HEK293 (cell line): ENCODE measurements around the gene DCTN5.

ENCODE experiments used
- KLF16 ChIP-seq: fragments of 450-650 bp; formaldehyde crosslinking; IDR thresholded peaks from 2 replicates; pipeline ENCODE4 v1.5.1; 2017; ENCODE audit warnings: missing biosample characterization, missing genetic modification characterization
- KLF7 ChIP-seq: fragments of 450-650 bp; formaldehyde crosslinking; IDR thresholded peaks from 2 replicates; pipeline ENCODE4 v1.5.1; 2016; ENCODE audit warnings: missing biosample characterization, missing genetic modification characterization, borderline replicate concordance
- OVOL3 ChIP-seq: fragments of 450-650 bp; formaldehyde crosslinking; IDR thresholded peaks from 2 replicates; pipeline ENCODE4 v1.5.1; 2016; ENCODE audit warnings: missing biosample characterization, missing genetic modification characterization
- SETDB1 ChIP-seq: IDR thresholded peaks from one replicate; pipeline ENCODE4 v1.6.1; 2017; ENCODE audit warnings: mild to moderate bottlenecking, low read length, moderate library complexity, mixed read lengths; ENCODE audit not compliant: insufficient read length
- SP7 ChIP-seq: fragments of 450-650 bp; formaldehyde crosslinking; IDR thresholded peaks from 2 replicates; pipeline ENCODE4 v1.5.1; 2016; ENCODE audit warnings: missing biosample characterization, missing genetic modification characterization
- TSHZ1 ChIP-seq: fragments of 450-650 bp; formaldehyde crosslinking; IDR thresholded peaks from 2 replicates; pipeline ENCODE4 v1.5.1; 2016; ENCODE audit warnings: missing biosample characterization, missing genetic modification characterization, borderline replicate concordance
- ZBTB21 ChIP-seq: fragments of 450-650 bp; formaldehyde crosslinking; IDR thresholded peaks from 2 replicates; pipeline ENCODE4 v1.5.1; 2017; ENCODE audit warnings: missing biosample characterization, missing genetic modification characterization
- ZNF112 ChIP-seq: fragments of 450-650 bp; formaldehyde crosslinking; IDR thresholded peaks from 2 replicates; pipeline ENCODE4 v1.5.0; 2017; ENCODE audit warnings: missing biosample characterization, missing genetic modification characterization
- ZNF132 ChIP-seq: fragments of 450-650 bp; formaldehyde crosslinking; IDR thresholded peaks from 2 replicates; pipeline ENCODE4 v1.5.1; 2017; ENCODE audit warnings: missing biosample characterization, missing genetic modification characterization, borderline replicate concordance
- ZNF157 ChIP-seq: fragments of 450-650 bp; formaldehyde crosslinking; IDR thresholded peaks from 2 replicates; pipeline ENCODE4 v1.5.1; 2016; ENCODE audit warnings: missing biosample characterization, missing genetic modification characterization
- ZNF19 ChIP-seq: fragments of 450-650 bp; formaldehyde crosslinking; IDR thresholded peaks from 2 replicates; pipeline ENCODE4; 2016; ENCODE audit warnings: missing biosample characterization, missing genetic modification characterization, low read depth
- ZNF2 ChIP-seq: fragments of 450-650 bp; formaldehyde crosslinking; IDR thresholded peaks from 2 replicates; pipeline ENCODE4 v1.5.1; 2016; ENCODE audit warnings: missing biosample characterization, missing genetic modification characterization
- ZNF223 ChIP-seq: fragments of 450-650 bp; formaldehyde crosslinking; IDR thresholded peaks from 2 replicates; pipeline ENCODE4 v1.5.1; 2016; ENCODE audit warnings: missing biosample characterization, missing genetic modification characterization
- ZNF266 ChIP-seq: fragments of 450-650 bp; formaldehyde crosslinking; IDR thresholded peaks from 2 replicates; pipeline ENCODE4 v1.5.1; 2016; ENCODE audit warnings: missing biosample characterization, missing genetic modification characterization, low read depth
- ZNF433 ChIP-seq: fragments of 450-650 bp; formaldehyde crosslinking; IDR thresholded peaks from 2 replicates; pipeline ENCODE4 v1.5.1; 2016; ENCODE audit warnings: missing biosample characterization, missing genetic modification characterization, low read depth
- ZNF610 ChIP-seq: fragments of 450-650 bp; formaldehyde crosslinking; IDR thresholded peaks from 2 replicates; pipeline ENCODE4 v1.5.1; 2016; ENCODE audit warnings: missing biosample characterization, missing genetic modification characterization, borderline replicate concordance
- ZNF747 ChIP-seq: fragments of 450-650 bp; formaldehyde crosslinking; IDR thresholded peaks from 2 replicates; pipeline ENCODE4 v1.5.1; 2016; ENCODE audit warnings: missing biosample characterization, missing genetic modification characterization
- ZNF785 ChIP-seq: fragments of 450-650 bp; formaldehyde crosslinking; IDR thresholded peaks from 2 replicates; pipeline ENCODE4 v1.5.1; 2016; ENCODE audit warnings: missing biosample characterization, missing genetic modification characterization
- ZXDB ChIP-seq: fragments of 450-650 bp; formaldehyde crosslinking; IDR thresholded peaks from 2 replicates; pipeline ENCODE4 v1.5.1; 2016; ENCODE audit warnings: missing biosample characterization, missing genetic modification characterization
- TF ChIP-seq, protein P1 (sequence below): fragments of 450-650 bp; formaldehyde crosslinking; IDR thresholded peaks from 2 replicates; pipeline ENCODE4 v1.5.1; 2016; ENCODE audit warnings: missing biosample characterization, missing genetic modification characterization
- TF ChIP-seq, protein P2 (sequence below): fragments of 450-650 bp; formaldehyde crosslinking; IDR thresholded peaks from 2 replicates; pipeline ENCODE4 v1.5.1; 2017; ENCODE audit warnings: missing biosample characterization, missing genetic modification characterization
- TF ChIP-seq, protein P3 (sequence below): fragments of 450-650 bp; formaldehyde crosslinking; IDR thresholded peaks from 2 replicates; pipeline ENCODE4 v1.5.1; 2016; ENCODE audit warnings: missing biosample characterization, missing genetic modification characterization, low read depth
- TF ChIP-seq, protein P4 (sequence below): fragments of 450-650 bp; formaldehyde crosslinking; conservative IDR thresholded peaks from 2 replicates; pipeline ENCODE4 v1.5.1; 2016; ENCODE audit warnings: low read depth, missing biosample characterization, missing genetic modification characterization

DCTN5 gene

DNA sequence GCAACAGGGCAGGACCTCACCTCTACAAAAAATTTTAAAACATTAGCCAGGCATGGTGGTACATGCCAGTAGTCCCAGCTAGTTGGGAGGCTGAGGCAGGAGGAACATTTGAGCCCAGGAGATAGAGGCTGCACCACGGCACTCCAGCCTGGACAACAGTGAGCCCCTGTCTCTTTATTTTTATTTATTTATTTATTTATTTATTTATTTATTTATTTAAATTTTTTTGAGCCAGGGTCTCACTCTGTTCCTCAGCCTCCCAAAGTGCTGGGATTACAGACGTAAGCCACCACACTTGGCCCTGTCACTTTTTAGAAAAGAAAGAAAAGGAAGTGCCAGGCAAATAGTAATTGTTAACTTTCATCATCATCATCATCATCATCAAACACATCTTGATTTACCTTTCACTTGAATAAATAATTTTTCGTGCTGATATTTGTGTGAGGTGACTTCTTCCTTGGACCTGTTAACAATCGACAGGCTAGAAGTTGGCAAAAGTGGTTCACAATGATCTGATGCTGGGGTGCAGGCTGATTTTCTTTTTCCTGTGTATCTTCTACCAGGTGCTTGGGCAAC, 6.7 kb upstream of the DCTN5 start (continued):
- TF ChIP-seq, protein P1, sequence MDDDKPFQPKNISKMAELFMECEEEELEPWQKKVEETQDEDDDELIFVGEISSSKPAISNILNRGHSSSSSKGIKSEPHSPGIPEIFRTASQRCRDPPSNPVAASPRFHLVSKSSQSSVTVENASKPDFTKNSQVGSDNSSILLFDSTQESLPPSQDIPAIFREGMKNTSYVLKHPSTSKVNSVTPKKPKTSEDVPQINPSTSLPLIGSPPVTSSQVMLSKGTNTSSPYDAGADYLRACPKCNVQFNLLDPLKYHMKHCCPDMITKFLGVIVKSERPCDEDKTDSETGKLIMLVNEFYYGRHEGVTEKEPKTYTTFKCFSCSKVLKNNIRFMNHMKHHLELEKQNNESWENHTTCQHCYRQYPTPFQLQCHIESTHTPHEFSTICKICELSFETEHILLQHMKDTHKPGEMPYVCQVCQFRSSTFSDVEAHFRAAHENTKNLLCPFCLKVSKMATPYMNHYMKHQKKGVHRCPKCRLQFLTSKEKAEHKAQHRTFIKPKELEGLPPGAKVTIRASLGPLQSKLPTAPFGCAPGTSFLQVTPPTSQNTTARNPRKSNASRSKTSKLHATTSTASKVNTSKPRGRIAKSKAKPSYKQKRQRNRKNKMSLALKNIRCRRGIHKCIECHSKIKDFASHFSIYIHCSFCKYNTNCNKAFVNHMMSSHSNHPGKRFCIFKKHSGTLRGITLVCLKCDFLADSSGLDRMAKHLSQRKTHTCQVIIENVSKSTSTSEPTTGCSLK, result no peak
- no peak for TF ChIP-seq ZBTB21 (tag by site-specific recombination)
- TF ChIP-seq ZNF112 (tag by site-specific recombination), result no peak
- TF ChIP-seq SP7 (tag by site-specific recombination), result no peak
- no peak for TF ChIP-seq ZNF747
- no peak for TF ChIP-seq ZNF19 (tag by site-specific recombination)
- TF ChIP-seq ZNF223, result no peak
- no peak for TF ChIP-seq ZNF132 (tag by site-specific recombination)
- no peak for TF ChIP-seq ZNF785
- no peak for TF ChIP-seq OVOL3
- TF ChIP-seq ZNF2 (tag by site-specific recombination), result no peak
- no peak for TF ChIP-seq KLF16 (tag by site-specific recombination)
- TF ChIP-seq ZNF433 (tag by site-specific recombination), result no peak
- TF ChIP-seq KLF7, result no peak
- TF ChIP-seq SETDB1, result no peak
- no peak for TF ChIP-seq ZNF157 (tag by site-specific recombination)
- TF ChIP-seq, protein P2, sequence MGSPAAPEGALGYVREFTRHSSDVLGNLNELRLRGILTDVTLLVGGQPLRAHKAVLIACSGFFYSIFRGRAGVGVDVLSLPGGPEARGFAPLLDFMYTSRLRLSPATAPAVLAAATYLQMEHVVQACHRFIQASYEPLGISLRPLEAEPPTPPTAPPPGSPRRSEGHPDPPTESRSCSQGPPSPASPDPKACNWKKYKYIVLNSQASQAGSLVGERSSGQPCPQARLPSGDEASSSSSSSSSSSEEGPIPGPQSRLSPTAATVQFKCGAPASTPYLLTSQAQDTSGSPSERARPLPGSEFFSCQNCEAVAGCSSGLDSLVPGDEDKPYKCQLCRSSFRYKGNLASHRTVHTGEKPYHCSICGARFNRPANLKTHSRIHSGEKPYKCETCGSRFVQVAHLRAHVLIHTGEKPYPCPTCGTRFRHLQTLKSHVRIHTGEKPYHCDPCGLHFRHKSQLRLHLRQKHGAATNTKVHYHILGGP, result no peak
- no peak for TF ChIP-seq ZNF610 (tag by site-specific recombination)
- TF ChIP-seq ZNF266 (tag by site-specific recombination), result no peak
- peak; percentile 19; the same call in 1 of the 2 replicates for TF ChIP-seq ZXDB (tag by site-specific recombination)
- TF ChIP-seq, protein P3, sequence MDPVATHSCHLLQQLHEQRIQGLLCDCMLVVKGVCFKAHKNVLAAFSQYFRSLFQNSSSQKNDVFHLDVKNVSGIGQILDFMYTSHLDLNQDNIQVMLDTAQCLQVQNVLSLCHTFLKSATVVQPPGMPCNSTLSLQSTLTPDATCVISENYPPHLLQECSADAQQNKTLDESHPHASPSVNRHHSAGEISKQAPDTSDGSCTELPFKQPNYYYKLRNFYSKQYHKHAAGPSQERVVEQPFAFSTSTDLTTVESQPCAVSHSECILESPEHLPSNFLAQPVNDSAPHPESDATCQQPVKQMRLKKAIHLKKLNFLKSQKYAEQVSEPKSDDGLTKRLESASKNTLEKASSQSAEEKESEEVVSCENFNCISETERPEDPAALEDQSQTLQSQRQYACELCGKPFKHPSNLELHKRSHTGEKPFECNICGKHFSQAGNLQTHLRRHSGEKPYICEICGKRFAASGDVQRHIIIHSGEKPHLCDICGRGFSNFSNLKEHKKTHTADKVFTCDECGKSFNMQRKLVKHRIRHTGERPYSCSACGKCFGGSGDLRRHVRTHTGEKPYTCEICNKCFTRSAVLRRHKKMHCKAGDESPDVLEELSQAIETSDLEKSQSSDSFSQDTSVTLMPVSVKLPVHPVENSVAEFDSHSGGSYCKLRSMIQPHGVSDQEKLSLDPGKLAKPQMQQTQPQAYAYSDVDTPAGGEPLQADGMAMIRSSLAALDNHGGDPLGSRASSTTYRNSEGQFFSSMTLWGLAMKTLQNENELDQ (tag by site-specific recombination), result no peak
- TF ChIP-seq TSHZ1 (tag by site-specific recombination), result no peak
- TF ChIP-seq, protein P4, sequence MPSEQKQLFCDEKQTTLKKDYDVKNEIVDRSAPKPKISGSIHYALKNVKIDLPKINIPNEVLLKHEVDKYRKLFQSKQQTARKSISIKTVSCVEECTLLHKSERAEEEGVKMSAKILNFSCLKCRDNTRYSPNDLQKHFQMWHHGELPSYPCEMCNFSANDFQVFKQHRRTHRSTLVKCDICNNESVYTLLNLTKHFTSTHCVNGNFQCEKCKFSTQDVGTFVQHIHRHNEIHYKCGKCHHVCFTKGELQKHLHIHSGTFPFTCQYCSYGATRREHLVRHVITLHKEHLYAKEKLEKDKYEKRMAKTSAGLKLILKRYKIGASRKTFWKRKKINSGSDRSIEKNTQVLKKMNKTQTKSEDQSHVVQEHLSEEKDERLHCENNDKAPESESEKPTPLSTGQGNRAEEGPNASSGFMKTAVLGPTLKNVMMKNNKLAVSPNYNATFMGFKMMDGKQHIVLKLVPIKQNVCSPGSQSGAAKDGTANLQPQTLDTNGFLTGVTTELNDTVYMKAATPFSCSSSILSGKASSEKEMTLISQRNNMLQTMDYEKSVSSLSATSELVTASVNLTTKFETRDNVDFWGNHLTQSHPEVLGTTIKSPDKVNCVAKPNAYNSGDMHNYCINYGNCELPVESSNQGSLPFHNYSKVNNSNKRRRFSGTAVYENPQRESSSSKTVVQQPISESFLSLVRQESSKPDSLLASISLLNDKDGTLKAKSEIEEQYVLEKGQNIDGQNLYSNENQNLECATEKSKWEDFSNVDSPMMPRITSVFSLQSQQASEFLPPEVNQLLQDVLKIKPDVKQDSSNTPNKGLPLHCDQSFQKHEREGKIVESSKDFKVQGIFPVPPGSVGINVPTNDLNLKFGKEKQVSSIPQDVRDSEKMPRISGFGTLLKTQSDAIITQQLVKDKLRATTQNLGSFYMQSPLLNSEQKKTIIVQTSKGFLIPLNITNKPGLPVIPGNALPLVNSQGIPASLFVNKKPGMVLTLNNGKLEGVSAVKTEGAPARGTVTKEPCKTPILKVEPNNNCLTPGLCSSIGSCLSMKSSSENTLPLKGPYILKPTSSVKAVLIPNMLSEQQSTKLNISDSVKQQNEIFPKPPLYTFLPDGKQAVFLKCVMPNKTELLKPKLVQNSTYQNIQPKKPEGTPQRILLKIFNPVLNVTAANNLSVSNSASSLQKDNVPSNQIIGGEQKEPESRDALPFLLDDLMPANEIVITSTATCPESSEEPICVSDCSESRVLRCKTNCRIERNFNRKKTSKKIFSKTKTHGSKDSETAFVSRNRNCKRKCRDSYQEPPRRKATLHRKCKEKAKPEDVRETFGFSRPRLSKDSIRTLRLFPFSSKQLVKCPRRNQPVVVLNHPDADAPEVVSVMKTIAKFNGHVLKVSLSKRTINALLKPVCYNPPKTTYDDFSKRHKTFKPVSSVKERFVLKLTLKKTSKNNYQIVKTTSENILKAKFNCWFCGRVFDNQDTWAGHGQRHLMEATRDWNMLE (tag by site-specific recombination), result peak; percentile 58; the same call in 1 of the 2 replicates
